GM19455 (cell line): ENCODE data around the gene FIGLA.
"Not testable (repeated sequence)": the region's sequence is repeated elsewhere in the genome, so short reads cannot be mapped to it uniquely, and the experiment has no call there.

Source experiments
- ATAC-seq: cut with Tn5 transposase; IDR thresholded peaks from one replicate; pipeline ENCODE4 v1.9.1; 2021; ENCODE audit not compliant: unreplicated experiment

Gene FIGLA

GRCh38 chr2:70747284-70747683 lies 43.2 kb downstream of the FIGLA start:
- no peak for ATAC-seq

GRCh38 chr2:70746094-70746974 lies 44.1 kb downstream of the FIGLA start:
- no peak for ATAC-seq

DNA sequence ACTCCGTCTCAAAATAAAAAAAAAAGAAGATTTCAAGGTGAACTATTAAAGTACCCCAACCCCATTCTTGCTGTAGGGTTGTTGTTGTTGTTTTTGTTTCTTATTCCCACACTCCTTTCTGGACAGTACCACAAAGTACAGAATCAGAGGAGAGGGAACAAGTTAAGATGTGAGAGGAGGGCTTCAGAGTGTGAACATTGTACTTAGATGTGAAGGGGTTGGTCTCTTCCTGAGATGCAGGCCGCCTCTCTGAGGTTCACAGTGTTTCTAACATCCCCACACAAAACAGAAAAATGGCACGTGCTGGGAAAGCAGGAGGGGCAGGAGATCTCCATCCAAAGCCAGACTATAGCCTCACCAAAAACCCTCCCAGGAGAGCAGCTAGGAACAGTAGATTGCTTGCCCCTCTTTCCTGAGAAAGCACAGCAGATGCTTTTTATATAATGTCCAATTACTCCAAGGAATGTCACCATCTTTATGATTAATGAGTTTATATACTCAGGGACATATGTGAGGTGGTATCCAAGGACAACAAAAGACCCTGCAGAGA lies 45.1 kb downstream of the FIGLA start:
- ATAC-seq = no peak

DNA sequence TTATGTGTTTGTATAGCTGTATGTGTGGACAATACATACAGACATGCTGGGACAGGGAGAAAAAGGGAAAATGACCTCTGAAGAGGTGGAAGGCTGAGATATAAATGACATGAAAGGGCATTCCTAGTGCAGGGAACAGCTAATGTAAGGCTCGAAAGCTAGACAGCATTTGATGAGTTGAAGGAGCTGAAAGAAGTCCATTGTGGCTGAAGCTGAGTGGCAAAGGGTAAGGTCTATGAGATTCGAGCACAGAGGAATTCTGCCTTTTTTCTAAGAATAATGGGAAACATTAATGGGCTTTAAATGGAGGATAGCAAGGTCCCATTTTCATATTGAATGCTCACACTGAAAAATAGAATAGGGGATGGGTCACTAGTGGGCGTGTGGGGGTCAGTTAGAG lies 46.0 kb downstream of the FIGLA start:
- ATAC-seq = no peak

DNA sequence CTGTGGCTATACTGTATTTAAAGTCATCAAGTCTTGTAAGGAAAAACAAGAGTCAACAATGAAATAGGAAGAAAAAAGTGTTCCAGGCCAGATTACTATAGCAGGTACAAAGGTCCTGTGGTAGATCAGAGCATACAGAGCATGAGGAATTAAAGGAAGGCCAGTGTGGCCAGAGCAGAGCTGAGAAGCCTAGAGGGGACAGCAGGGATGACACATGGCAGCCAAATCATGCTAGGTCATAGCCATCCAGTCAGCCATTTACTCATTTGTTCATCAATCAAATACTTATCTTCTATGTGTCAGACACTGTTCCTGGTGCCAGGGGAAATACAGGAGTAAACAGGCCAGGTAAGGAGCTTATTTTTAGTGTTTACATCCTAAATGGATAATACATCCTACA lies 46.8 kb downstream of the FIGLA start:
- ATAC-seq = no peak

DNA sequence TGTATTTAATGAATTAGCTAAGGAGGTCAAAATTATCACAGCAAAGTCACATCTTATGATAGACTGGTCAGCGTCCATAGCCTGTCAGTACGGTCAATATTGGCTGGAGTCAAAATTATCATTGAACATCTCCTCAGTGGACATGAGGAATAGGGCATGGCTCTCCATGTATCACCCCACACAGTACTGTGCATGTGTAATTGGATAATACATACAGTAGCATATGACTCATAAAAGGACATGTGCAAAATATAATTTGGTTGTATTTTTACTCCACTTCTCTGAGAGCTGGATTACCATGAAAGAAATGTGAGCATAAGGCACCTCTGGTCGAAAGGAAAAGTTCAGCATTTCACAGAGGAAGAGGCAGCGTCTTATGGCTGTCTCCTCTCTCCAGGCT lies 47.4 kb downstream of the FIGLA start:
- ATAC-seq = no peak

GRCh38 chr2:70739492-70739891 lies 51.0 kb downstream of the FIGLA start:
- ATAC-seq = not testable (repeated sequence)

DNA sequence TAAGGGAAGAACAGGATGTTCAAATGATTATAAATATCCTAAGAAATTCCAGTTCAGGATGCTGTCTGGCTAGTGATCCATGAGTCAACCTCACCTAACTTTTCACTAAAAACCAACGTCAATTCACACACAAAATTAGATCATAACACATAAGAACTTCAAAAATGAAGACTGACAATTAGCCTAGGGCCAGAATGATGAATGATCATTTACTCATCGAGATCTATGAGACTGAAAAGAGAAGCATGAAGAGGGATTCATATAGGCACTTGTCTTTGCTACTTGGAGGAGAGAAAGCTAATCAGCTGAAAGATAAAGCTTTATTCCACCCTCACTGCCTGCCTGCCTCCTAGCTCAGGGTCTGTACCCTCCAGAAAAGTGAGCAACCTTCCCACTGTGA lies 52.3 kb downstream of the FIGLA start:
- no peak for ATAC-seq

DNA sequence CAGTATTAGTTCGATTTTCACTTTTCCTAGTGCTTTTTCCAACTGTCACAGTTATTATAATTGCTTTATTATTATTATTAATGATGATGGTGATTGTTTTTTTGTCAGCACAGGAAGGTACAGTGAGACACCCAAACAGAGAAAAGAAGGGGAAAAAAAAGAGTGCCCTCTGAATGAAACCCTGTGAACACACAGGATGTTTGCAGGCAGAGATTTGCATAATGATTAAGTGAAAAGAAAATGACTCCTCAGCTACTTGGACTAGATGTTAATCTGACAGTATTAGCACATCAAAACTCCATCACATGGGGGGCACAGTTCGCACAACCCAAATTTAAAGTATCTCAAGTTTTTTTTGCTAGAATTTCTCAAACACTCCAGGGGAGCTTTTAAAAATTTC lies 55.4 kb downstream of the FIGLA start:
- no peak for ATAC-seq

GRCh38 chr2:70733646-70734180 lies 56.7 kb downstream of the FIGLA start:
- no peak for ATAC-seq

DNA sequence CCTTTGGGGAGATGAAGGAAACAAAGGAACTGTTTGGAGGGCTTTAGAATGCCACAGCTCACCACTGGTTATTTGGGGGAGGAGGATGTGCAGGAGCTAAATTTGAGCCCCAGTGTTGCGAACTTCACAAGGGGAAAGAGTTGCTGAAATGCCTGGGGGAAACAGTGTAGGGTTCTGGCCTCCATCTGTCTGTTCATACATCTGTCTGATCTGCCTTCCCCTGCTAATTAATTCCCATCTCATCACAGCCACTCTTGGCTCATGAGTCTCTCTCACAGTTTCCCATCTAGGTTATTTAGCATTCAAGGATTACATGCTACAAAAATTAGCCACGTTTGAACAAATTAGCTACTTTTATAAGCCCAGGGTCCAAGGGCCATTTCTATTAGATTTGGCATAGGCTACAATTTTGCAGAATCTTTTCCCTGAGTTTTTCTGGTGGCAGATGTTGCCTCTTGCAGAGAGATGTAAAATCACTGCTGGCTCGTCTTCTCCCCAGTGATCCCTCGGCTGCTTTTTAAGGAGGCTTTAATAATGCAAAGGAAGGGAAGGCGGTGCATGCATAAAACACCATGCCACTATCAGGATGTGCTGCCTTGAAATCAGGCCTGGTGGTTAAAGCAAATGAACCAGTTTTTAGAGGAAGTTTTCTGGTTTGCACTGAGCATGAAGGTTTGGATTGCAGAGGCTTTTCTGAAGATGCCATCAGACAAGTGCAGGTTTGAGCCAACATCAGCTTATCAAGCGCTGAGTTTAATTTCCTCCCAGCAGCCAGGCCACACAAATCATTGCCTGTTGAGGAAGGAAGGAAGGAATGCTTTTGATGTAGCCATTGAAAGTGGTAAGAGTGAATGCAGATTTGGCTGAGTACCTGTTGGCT lies 57.4 kb downstream of the FIGLA start:
- no peak for ATAC-seq

DNA sequence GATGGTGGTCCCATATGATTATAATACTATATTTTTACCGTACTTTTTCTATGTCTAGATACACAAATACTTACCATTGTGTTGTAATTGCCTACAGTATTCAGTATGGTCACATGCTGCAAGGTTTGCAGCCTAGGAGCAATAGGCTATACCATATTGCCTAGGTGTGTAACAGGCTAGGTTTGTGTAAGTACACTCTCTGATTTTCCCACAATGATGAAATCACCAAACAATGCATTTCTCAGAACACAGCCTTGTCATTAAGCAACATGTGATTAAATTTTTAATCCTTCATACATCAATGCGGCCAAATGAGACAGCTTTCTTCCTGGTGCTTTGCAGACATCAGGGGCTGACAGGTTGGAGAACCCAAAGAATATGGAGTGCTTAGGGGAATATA lies 59.7 kb downstream of the FIGLA start:
- no peak for ATAC-seq

DNA sequence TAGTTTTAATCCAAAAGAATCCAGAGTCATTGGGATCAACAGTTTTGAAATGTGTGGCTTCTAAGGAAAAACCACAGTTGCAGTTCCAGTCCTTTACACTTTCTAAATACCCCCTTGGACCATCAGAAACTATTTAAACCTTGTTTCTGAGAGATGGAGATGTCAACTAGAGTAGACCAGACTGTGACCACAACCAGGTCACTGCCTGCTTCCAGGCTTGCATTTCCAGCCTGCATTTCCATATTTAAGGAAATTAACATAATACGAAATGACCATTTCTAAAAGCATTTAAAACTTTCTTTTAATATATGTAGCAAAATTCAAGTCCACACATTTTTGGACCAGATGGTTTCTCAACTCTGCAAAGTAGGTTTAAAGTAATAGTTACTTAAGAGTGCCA lies 60.8 kb downstream of the FIGLA start:
- ATAC-seq = no peak

DNA sequence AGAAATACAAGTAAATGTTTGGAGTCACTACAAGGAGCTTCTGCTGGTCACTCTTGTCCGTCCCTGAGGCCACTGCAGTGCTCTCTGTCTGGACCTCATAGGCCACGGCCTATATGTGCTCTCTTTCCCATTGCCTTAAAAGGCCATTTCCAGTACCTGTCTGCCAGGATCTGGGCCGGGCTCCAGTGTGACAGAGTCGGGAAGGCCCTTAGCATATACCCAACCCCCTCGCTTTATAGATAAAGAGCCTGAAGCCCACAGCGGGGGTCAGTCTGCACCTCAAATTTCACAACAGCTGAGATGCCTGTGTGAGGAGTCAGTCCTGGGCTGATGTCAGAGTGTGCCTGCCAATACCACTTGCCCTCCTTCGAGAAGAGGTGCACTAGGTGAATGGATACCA lies 62.3 kb downstream of the FIGLA start:
- no peak for ATAC-seq
